ENCODE data around the gene TRPM2. TPM values are rescaled to one million over a fixed set of nuclear protein-coding genes. Genes with fewer than 3 reads are reported as not detected.

Gene TRPM2
- total RNA-seq, 1 donor from 2014 or later, result 0.52 TPM

DNA sequence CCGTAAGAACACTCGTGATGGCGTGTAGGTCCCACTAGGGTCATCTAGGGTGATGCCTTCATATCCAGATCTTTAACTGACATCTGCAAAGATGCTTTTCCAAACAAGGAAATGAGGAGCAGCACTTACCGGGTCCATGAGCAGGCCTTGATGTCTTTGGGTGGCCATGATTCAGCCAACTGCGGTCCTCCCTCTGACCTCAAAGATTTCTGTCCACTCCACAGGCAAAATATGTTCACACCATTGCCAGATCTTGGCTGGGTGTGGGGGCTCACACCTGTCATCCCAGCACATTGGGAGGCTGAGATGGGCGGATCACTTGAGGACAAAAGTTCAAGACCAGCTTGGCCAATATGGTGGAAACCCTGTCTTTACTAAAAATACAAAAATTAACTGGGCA lies 18.2 kb downstream of the TRPM2 start:
- H3K4me3 ChIP-seq (ENCODE audit: low read depth, low read length), result no peak overlapping the region
- TF ChIP-seq, protein P1, sequence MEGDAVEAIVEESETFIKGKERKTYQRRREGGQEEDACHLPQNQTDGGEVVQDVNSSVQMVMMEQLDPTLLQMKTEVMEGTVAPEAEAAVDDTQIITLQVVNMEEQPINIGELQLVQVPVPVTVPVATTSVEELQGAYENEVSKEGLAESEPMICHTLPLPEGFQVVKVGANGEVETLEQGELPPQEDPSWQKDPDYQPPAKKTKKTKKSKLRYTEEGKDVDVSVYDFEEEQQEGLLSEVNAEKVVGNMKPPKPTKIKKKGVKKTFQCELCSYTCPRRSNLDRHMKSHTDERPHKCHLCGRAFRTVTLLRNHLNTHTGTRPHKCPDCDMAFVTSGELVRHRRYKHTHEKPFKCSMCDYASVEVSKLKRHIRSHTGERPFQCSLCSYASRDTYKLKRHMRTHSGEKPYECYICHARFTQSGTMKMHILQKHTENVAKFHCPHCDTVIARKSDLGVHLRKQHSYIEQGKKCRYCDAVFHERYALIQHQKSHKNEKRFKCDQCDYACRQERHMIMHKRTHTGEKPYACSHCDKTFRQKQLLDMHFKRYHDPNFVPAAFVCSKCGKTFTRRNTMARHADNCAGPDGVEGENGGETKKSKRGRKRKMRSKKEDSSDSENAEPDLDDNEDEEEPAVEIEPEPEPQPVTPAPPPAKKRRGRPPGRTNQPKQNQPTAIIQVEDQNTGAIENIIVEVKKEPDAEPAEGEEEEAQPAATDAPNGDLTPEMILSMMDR (conservative IDR thresholded peaks at IDR 0.05; ENCODE audit: low read depth, low read length), result no peak

GRCh38 chr21:44372616-44373015 lies 19.2 kb downstream of the TRPM2 start:
- DNase-seq (ENCODE audit: low read depth), result no peak
- TF ChIP-seq, protein P1 (conservative IDR thresholded peaks at IDR 0.05; ENCODE audit: low read depth, low read length), result no peak

More for the DNA sequence above, 18.2 kb downstream of the TRPM2 start:
- DNase-seq (ENCODE audit: low read depth), result no peak

GRCh38 chr21:44374601-44375280 lies 21.3 kb downstream of the TRPM2 start:
- H3K4me3 ChIP-seq (ENCODE audit: low read depth, low read length), result no peak overlapping the region
- no peak for DNase-seq (ENCODE audit: low read depth)
- TF ChIP-seq, protein P1 (conservative IDR thresholded peaks at IDR 0.05; ENCODE audit: low read depth, low read length), result no peak

More at GRCh38 chr21:44372616-44373015, 19.2 kb downstream of the TRPM2 start:
- H3K4me3 ChIP-seq (ENCODE audit: low read depth, low read length), result no peak overlapping the region

DNA sequence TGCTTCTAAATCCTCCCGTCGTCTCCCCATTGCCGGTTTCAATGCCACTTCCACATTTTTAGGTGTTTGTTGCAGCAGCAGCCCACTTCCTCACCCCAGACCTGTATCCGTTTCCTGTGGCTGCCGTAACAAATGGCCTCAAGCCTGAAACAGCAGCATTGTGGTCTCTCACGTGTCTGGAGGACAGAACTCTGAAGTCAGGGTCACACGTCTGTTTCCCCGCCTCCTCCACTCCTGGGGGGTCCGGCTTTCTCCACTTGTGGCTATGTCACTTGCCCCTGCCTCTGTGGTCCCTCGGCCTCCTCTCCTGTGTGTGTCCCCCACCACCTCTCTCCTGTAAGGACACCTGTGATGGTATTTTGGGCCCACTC lies 21.8 kb downstream of the TRPM2 start:
- no peak for DNase-seq (ENCODE audit: low read depth)
- H3K4me3 ChIP-seq (ENCODE audit: low read depth, low read length), result no peak overlapping the region
- TF ChIP-seq, protein P1 (conservative IDR thresholded peaks at IDR 0.05; ENCODE audit: low read depth, low read length), result no peak

- TF ChIP-seq, protein P1 (conservative IDR thresholded peaks at IDR 0.05; ENCODE audit: low read depth, low read length), result no peak
- no peak overlapping the region for H3K4me3 ChIP-seq (ENCODE audit: low read depth, low read length)
- DNase-seq (ENCODE audit: low read depth), result no peak
Observed at GRCh38 chr21:44375761-44376241, 22.4 kb downstream of the TRPM2 start.

DNA sequence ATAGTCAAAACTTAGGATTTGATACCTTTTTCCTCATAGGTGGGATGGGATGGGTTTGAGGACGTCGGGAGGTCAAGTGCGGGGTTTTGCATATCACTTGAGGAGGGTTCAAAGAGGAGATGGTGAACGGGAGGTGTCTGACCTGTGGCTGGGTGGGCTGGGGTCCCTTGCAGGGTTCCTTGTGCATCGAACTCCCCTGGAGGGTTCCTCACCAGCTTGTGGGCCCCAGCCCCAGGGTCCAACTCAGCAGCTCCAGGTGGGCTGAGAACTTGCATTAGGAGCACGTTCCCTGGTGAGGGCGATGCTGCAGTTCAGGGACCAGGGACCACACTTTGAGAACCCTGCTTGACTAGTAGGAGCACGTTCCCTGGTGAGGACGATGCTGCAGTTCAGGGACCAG lies 23.2 kb downstream of the TRPM2 start:
- TF ChIP-seq, protein P1 (conservative IDR thresholded peaks at IDR 0.05; ENCODE audit: low read depth, low read length), result no peak
- no peak overlapping the region for H3K4me3 ChIP-seq (ENCODE audit: low read depth, low read length)
- DNase-seq (ENCODE audit: low read depth), result no peak

Data from epithelial cell of proximal tubule (primary cell).